Activated naive CD8-positive, alpha-beta T cell treated with anti-CD3 and anti-CD28 coated beads, Interleukin-2, amount 50 U/mL, for 24 hours (primary cell): ENCODE measurements around the gene GLYR1.

ENCODE experiments used
- ATAC-seq: fragments of 150-1000 bp; cut with Tn5 transposase; one replicate; pipeline ENCODE4 v1.10.0; 2021
- DNase-seq: peaks from one replicate; pipeline ENCODE4 v3.0.0; 2021
- H3K27ac Mint-ChIP-seq: one replicate; pipeline ENCODE4 v1.8.0; 2021; ENCODE audit warnings: mild to moderate bottlenecking, mixed read lengths
- H3K27me3 Mint-ChIP-seq: one replicate; pipeline ENCODE4 v1.8.0; 2021; ENCODE audit warnings: mixed read lengths
- H3K36me3 Mint-ChIP-seq: one replicate; pipeline ENCODE4 v1.8.0; 2021; ENCODE audit warnings: low read depth, mixed read lengths
- H3K4me1 Mint-ChIP-seq: one replicate; pipeline ENCODE4 v1.8.0; 2021; ENCODE audit warnings: mixed read lengths
- H3K4me3 Mint-ChIP-seq: one replicate; pipeline ENCODE4 v1.8.0; 2021; ENCODE audit warnings: mild to moderate bottlenecking, moderate library complexity, mixed read lengths
- H3K9me3 Mint-ChIP-seq: one replicate; pipeline ENCODE4 v1.8.0; 2021; ENCODE audit warnings: mixed read lengths

The GLYR1 gene

DNA sequence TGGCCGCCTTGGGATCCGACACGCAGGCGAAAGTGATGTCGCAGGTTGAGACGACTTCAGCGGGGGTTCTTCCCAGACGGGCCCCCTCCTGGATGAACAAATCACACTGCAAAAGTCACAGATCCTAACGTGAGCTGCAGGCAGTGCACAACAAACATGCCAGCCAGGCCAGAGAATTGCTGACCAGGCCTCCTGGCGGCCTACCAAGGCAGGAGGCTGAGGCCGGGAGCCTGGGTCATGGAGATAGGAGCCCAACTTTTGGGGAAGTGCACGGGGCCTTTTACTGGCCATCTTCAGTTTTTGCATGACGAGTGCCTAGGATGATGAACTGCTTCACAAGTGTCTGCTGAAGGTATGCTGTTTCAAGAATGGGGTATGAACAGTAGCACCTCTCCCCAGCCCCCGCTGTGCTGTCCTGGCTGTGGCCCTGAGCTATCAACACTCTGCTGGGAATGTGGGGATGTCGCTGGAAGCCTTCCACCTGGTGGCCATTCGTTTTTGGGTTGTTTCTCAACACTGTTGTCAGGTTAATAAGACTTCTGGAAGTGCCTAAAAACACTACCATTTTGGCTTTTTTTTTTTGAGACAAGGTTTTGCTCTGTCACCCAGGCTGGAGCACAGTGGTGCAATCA, 32.4 kb downstream of the GLYR1 start:
- Mint-ChIP-seq H3K27me3 (no peaks in the 10 kb centered on the region), H3K9me3 (no peaks in the 10 kb centered on the region), H3K4me3 (no peak overlapping the region), H3K4me1 (no peaks in the 10 kb centered on the region), H3K36me3 (peaks cover 39% of the 10 kb centered on the region), H3K27ac (no peak overlapping the region)
- no peak for DNase-seq
- ATAC-seq = no peak

DNA sequence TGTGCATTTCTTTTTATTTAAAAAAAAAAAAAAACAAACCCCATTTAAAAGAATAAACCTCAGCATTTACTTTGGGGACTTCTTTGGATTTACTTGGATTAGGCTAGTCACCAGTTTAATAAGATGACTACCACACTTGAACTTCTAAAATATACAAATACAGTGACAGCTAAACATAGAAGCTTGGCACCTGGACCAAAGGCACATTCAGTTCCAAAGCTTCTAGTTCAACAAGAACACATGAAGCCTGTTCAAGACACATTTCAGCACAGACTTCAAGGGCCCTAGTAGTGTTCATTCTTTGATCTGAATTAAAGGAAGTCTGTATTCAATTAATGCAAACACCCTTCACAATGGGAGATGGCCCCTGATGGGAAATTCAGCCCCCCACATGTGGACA, 33.0 kb downstream of the GLYR1 start:
- H3K4me1 Mint-ChIP-seq = no peaks in the 10 kb centered on the region
- ATAC-seq = no peak
- no peaks in the 10 kb centered on the region for H3K9me3 Mint-ChIP-seq
- no peaks in the 10 kb centered on the region for H3K27me3 Mint-ChIP-seq
- no peak overlapping the region for H3K4me3 Mint-ChIP-seq
- H3K36me3 Mint-ChIP-seq = peaks cover 36% of the 10 kb centered on the region
- no peak overlapping the region for H3K27ac Mint-ChIP-seq
- no peak for DNase-seq

DNA sequence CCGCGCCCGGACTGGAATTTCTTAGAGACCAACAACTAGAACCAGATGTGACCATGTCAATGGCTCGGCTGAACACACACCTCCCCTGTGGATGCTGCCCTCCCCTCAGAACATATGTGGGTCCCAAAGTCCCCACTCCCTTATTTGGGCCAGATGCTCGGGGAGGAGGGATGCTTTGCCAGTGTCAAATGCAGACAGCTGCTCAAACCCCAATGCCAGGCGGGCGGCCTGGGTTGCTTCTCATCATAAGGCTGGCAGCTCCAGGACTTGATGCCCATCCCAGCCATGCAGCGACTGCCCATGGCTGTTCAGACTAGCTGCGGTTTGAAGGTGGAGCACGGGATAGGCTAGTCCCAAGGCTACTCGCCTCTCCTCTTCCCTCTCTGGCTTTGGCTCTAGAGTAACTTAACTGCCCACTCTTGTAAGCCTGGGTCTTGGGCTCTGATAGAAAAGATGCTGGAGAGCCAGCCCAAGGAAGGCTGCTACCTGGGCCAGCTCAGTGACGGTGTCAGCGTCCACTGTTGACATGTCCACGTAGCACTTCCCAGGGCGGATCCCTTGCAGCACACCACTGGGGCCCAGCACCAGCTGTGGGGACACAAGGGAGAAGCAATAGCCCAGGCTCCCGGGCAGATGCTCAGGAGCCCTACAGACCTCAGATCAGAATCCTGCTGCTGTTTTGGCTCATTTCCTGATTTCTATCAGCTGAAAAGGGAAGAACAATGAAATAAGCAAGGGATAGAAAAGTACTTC, 33.7 kb downstream of the GLYR1 start:
- Mint-ChIP-seq H3K9me3 (no peaks in the 10 kb centered on the region), H3K27ac (no peak overlapping the region), H3K4me1 (no peaks in the 10 kb centered on the region), H3K36me3 (peaks cover 39% of the 10 kb centered on the region), H3K4me3 (no peak overlapping the region), H3K27me3 (no peaks in the 10 kb centered on the region)
- DNase-seq (no peak), ATAC-seq (no peak)

DNA sequence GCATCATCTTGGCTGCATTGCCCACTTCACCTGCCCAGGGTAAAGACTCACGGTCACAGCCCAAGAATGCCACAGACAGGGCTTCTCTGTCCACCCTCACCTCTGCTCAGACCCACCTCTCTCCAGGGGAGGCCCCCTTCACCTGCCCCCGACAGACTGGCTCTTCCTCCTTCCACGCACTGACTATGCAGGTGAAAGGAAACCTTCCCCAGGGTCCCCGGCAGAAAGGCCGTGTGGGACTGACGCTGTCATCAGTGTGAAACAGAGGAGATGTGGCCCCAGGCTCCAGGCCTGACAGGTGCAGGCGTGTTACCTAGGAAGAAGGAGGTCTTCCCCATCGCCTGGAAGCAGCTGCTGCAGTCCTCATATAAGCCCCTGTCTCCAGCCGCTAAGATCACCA, 35.3 kb downstream of the GLYR1 start:
- Mint-ChIP-seq H3K27me3 (no peaks in the 10 kb centered on the region), H3K9me3 (no peaks in the 10 kb centered on the region), H3K4me3 (no peak overlapping the region), H3K4me1 (no peaks in the 10 kb centered on the region), H3K36me3 (peaks cover 39% of the 10 kb centered on the region), H3K27ac (no peak overlapping the region)
- DNase-seq = no peak
- ATAC-seq = no peak

DNA sequence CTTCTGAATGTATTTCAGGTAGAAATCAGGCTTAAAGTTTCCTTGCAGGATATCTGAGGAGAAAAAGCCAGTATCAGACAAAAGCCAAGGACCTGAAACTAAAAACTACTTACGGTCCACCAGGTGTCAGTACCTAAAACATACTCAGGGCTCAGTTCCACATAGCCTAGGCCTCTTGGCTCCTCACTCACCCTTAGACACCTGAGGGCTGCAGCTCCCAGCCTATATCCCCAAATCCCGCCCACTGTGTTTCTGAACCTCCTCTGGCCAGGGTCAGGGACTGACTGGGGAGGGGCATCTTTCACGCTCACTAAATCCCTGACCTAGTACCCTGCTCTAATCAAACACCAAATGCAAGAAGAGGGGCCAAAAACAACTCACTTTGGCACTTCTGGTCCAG, 35.8 kb downstream of the GLYR1 start:
- H3K4me1 Mint-ChIP-seq = no peaks in the 10 kb centered on the region
- ATAC-seq (peak; percentile 15), DNase-seq (no peak)
- H3K9me3 Mint-ChIP-seq = no peaks in the 10 kb centered on the region
- H3K36me3 Mint-ChIP-seq = peaks cover 39% of the 10 kb centered on the region
- no peaks in the 10 kb centered on the region for H3K27me3 Mint-ChIP-seq
- no peak overlapping the region for H3K27ac Mint-ChIP-seq
- no peak overlapping the region for H3K4me3 Mint-ChIP-seq

DNA sequence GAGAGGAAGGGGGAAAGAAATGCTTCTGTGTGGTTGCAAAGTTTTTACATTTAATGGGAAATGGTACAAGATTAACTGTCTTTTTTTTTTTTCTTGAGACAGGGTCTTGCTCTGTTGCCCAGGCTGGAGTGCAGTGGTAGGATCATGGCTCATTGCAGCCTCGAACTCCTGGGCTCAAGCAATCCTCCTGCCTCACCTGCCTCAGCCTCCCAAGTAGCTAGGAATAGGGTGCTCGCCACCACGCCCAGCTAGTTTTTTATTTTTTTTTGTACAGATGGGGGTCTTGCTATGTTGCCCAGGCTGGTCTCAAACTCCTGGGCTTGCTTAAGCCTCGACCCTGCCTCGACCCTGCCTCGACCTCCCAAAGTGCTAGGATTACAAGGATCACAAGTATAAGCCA, 40.8 kb downstream of the GLYR1 start:
- DNase-seq = no peak
- no peaks in the 10 kb centered on the region for H3K27me3 Mint-ChIP-seq
- H3K9me3 Mint-ChIP-seq = no peaks in the 10 kb centered on the region
- no peaks in the 10 kb centered on the region for H3K4me1 Mint-ChIP-seq
- no peak overlapping the region for H3K27ac Mint-ChIP-seq
- ATAC-seq = no peak
- peaks cover 22% of the 10 kb centered on the region for H3K36me3 Mint-ChIP-seq
- H3K4me3 Mint-ChIP-seq = no peak overlapping the region

DNA sequence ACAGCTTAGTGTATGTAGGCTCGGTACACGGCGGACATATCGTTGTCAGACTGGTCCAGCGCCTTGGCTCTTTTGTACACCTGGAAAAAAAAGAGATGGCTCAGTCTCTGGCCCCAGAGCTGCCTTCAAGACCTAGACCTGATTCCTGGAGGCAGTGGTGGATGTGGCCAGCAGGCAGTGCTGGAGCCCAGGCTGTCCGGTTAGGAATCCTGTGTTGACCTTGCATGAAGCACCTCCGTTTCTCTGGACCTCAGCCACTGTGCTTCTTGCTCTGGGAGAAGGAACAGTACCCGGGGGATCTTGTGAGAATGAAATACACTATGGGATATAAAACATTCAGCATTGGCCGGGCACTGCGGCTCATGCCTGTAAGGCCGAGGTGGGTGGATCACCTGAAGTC, 41.9 kb downstream of the GLYR1 start:
- Mint-ChIP-seq H3K27me3 (no peaks in the 10 kb centered on the region), H3K27ac (no peak overlapping the region), H3K9me3 (no peaks in the 10 kb centered on the region), H3K4me1 (peaks cover 6% of the 10 kb centered on the region), H3K4me3 (no peak overlapping the region), H3K36me3 (peaks cover 22% of the 10 kb centered on the region)
- no peak for ATAC-seq
- DNase-seq = no peak

DNA sequence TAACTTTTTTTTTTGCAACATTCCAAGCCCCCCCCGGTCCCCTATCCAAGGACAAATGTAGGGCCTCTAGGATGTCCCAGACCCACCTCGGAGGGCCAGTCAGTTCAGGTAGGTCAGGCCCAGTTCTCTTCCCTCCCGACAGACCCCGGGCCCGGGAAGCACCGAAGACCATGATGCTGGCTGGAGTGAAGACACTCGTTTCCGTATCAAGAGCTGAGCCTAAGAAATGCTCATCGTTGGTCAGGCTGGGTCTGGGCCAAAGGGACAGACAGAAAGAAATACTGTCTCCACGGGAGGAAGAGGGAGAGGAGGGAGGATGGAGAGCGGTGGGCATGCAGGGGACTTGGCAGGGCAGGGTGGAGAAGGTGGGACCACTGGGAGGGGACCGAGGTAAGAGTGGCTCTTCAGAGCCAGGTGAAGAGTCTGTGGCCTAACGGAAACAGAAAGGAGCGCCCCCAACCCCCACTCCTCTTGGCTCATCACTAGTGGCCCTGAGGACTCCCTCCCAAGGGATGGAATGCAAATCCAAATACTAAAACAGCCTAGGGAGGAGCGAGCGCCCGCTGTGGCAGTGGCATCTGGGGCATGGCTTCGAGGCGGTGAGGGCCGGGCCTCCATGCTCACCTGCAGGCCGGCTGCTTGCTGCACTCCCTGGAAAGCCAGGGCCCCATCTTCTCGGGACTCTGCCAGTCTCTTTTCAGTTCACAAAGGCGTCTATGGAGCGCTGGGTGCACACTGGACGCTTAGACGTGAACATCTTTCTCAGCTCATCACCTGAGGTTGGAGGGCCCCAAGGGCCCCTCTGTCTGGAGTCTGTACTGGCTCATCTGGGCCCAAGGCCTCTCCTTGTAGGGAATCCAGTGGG, 43.0 kb downstream of the GLYR1 start:
- Mint-ChIP-seq H3K27ac (no peak overlapping the region), H3K4me3 (no peak overlapping the region), H3K36me3 (peaks cover 22% of the 10 kb centered on the region), H3K4me1 (peaks cover 7% of the 10 kb centered on the region), H3K9me3 (no peaks in the 10 kb centered on the region), H3K27me3 (no peaks in the 10 kb centered on the region)
- no peak for DNase-seq
- ATAC-seq = no peak

DNA sequence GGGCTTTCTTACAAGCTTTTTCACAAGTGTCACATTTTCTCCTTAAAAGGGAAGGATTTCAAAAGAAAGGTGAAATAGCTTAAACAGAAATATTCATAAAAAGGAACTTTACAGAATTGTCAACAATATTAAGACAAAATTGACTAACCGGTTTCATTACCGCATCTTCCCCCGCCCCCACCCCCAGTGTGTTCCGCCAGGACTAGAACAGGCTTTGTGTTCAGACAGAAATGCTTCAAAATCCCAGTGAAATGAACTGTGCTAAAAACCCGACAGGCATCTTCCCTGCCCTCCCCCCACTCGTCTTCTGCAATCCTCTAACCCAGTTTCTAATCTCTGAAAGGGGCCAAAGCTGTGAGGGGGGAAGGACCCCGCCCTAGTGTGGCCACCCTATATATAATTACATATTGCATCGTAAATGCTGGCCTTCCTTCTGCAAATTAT, 43.7 kb downstream of the GLYR1 start:
- H3K27ac Mint-ChIP-seq = no peak overlapping the region
- H3K27me3 Mint-ChIP-seq = no peaks in the 10 kb centered on the region
- peak overlapping the region; percentile 75 for H3K4me3 Mint-ChIP-seq
- H3K9me3 Mint-ChIP-seq = no peaks in the 10 kb centered on the region
- DNase-seq (no peak), ATAC-seq (no peak)
- peaks cover 19% of the 10 kb centered on the region for H3K36me3 Mint-ChIP-seq
- peaks cover 7% of the 10 kb centered on the region for H3K4me1 Mint-ChIP-seq

DNA sequence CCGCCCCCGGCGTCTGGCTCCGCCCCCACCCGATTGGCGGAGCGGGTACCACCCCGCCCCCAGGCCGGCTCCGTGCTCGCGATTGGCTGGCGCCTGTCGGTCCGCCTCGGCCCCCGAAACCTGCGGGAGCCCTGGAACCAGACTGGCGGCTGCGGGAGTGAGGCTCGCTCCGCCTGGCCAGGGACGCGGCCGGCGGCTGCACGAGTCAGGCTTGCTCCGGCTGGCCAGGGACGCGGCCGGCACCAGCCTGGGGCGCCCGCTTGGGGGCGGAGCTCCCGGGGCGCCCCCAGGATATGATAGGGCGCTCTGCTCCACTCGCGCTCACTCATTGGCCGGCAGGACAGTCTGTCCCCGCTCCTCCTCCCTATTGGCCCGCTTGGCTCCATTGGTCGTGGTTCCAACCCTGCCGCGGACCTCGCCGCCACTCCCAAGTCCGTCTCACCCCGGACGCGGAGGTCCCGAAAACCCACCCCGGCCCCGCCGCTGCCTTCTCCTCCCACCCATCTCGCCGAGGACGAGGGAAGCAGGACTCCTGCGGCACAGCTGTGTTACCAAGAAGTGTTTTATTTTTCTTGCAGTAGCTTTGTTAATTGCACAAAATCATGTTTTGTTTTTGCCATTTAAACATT, 44.3 kb downstream of the GLYR1 start:
- peaks cover 19% of the 10 kb centered on the region for H3K36me3 Mint-ChIP-seq
- ATAC-seq (peak; percentile 98), DNase-seq (peak; percentile 91)
- H3K4me1 Mint-ChIP-seq = peaks cover 7% of the 10 kb centered on the region
- H3K27ac Mint-ChIP-seq = no peak overlapping the region
- H3K27me3 Mint-ChIP-seq = no peaks in the 10 kb centered on the region
- H3K9me3 Mint-ChIP-seq = no peaks in the 10 kb centered on the region
- H3K4me3 Mint-ChIP-seq = peak overlapping the region; percentile 75

DNA sequence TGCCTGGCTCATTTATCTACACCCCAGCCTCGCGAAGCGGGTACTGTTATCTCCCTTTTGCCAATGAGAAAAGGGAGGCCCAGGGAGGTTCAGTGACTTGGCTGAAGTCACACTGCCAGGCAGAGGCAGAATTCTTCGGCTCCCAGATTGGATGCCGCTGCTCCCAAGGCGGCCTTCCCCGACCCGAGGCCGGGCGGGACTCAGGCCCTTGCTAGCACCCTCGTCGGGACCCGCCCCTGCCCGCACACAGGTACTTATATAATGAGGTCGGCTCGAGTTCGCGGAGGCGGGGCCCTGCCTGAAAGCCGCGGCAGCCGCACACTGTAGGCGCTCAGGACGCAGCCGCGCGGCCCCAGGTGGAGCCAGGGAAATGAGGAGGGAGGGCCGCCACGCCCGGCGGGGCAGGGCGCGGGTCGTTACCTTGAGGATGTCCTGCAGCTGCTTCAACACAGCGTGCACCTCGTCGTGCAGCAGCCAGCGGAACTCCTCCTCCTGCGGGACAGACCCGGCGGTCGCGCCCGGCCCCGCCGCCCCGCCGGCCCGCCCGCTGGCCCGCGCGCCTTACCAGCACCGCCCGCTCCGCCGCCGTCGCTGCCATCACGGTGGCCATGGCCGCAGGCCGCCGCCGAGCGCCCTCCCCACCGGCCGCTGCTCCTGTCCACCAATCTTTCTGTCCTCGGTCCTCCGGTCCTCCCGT, 45.0 kb downstream of the GLYR1 start, which contains the start of gene ROGDI:
Gene ROGDI, minus strand, starts transcription at position 672 of the 697 bp plus-strand sequence. Its CDS starts 62 bp downstream, at position 610.
- H3K36me3 Mint-ChIP-seq = peaks cover 13% of the 10 kb centered on the region
- H3K27me3 Mint-ChIP-seq = no peaks in the 10 kb centered on the region
- no peaks in the 10 kb centered on the region for H3K9me3 Mint-ChIP-seq
- peaks cover 7% of the 10 kb centered on the region for H3K4me1 Mint-ChIP-seq
- no peak within 1 kb of the TSS for H3K27ac Mint-ChIP-seq
- peak; percentile 69 for DNase-seq
- ATAC-seq = peak; percentile 44
- H3K4me3 Mint-ChIP-seq = peak within 1 kb of the TSS; percentile 75

DNA sequence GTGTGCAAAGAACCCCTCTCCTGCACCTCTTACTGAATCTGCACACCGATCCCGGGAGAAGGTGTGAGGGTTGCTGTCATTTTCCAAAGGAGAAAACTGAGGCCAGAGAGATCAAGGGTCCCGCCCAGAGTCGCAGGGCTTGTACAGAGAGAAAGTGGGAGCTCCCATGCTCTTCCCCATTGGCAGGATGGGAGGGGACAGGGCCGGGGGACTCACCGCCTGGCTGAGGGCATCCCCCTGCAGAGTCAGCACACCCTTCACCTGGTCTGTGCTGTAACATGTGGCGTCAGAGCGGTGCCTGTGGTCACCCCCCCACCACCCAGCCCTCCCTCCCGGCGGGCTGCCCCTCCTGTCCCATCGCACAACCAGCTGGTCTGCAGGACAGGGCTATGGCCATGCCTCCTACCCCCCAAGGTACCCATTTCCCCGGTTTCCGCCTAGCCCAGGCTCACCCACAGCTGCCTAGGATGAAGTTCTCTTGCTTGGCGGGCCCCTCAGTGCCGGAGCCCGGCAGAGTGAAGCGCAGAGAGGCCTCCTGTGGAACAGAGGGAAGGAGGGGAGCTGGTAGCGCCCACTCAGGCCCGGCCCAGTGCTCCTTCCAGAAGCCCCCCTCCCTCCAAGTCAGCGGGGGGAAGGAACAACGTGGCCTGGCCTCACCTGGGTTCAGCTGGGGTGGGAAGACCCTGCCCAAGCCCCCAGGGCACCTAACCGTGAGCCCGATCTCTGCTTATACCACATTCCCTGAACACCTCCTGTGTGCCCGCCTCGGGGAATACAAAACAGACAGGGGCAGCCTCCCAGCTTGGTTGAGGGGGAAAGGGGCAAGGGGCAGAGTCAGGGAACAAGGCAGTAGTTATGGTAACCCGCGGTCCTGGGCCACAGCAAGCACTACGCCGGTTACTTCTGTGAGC, 45.8 kb downstream of the GLYR1 start:
- H3K36me3 Mint-ChIP-seq = peaks cover 11% of the 10 kb centered on the region
- DNase-seq = no peak
- no peaks in the 10 kb centered on the region for H3K9me3 Mint-ChIP-seq
- no peaks in the 10 kb centered on the region for H3K27me3 Mint-ChIP-seq
- no peak for ATAC-seq
- peaks cover 7% of the 10 kb centered on the region for H3K4me1 Mint-ChIP-seq
- no peak overlapping the region for H3K27ac Mint-ChIP-seq
- H3K4me3 Mint-ChIP-seq = peak overlapping the region; percentile 75
